ENCODE measurements around the gene SPECC1. TPM values are rescaled to one million over a fixed set of nuclear protein-coding genes. Genes with fewer than 3 reads are reported as not detected.

SPECC1 gene
- total RNA-seq, 1 experiment from 2014 or later, result 46.4 TPM

- Histone ChIP-seq H3F3A (ENCODE audit: low read length, unreplicated experiment) (no peaks in the 10 kb centered on the region), H3K9me2 (replicated peaks; ENCODE audit: low read length) (no peaks in the 10 kb centered on the region), H3K79me2 (ENCODE audit: low read length) (no peaks in the 10 kb centered on the region), H3K4me2 (ENCODE audit: low read length) (no peak overlapping the region), H4K20me1 (ENCODE audit: low read length) (no peaks in the 10 kb centered on the region), H3K4me3 (ENCODE audit: low read length) (no peak overlapping the region), H3K4me1 (ENCODE audit: insufficient read depth, low read length) (peaks cover 17% of the 10 kb centered on the region), H3K27ac (ENCODE audit: low read length) (no peak overlapping the region), H3K9ac (ENCODE audit: low read length) (no peak overlapping the region), H3K9me3 (ENCODE audit: low read length) (no peaks in the 10 kb centered on the region), H3K27me3 (ENCODE audit: low read length) (no peaks in the 10 kb centered on the region), H3K36me3 (ENCODE audit: low read depth, low read length) (peaks cover 9% of the 10 kb centered on the region; the same call in 1 of the 2 replicates), H2AFZ (ENCODE audit: low read length) (no peak overlapping the region)
- BruUV-seq (replicated peaks), result no TSS peak
- ChIA-PET POLR2A (ENCODE audit: unreplicated experiment) (no interaction called here), CTCF (no interaction called here)
- intact Hi-C loops (cut with micrococcal nuclease), result no loop called here
- no peak for ATAC-seq
- DNase-seq, result no peak
- TF ChIP-seq CTCF (conservative IDR thresholded peaks at IDR 0.05; ENCODE audit: low read depth, low read length) (no peak), EZH2phosphoT487 (IDR thresholded peaks at IDR 0.05; ENCODE audit: borderline replicate concordance, low read length) (no peak), EZH2 (IDR thresholded peaks at IDR 0.05; ENCODE audit: low read length, unreplicated experiment) (no peak)
Measured at GRCh38 chr17:20053361-20053964, 44.3 kb downstream of the SPECC1 start.

DNA sequence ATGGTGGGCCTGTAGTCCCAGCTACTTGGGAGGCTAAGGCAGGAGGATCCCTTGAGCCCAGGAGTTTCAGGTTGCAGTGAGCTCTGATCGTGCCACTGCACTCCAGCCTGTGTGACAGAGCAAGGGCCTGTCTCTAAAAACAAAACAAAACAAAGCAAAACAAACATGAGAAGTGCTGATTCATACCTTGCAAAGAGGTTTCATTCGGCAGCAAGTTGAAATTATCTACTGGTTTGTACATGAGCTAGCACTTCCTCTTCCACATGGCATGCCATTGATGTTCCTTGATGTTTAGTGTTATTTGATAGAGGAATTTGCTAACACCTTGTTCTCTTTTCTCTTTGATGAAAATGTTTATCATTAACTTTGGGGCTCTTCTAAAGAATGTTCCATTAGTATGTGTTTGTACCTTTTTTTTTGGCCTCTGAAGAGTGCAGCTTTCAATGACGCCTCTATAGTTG, 50.6 kb downstream of the SPECC1 start:
- CTCF ChIA-PET, result interaction anchor here (0.6 kb wide), 1 partner anchor 50 kb away, joined by 3 read pairs; no protein-coding TSS in a partner anchor
- H3K4me3 ChIP-seq (ENCODE audit: low read length), result no peak overlapping the region
- no peak overlapping the region for H2AFZ ChIP-seq (ENCODE audit: low read length)
- H3K27me3 ChIP-seq (ENCODE audit: low read length), result no peaks in the 10 kb centered on the region
- H3F3A ChIP-seq (ENCODE audit: low read length, unreplicated experiment), result peaks cover 12% of the 10 kb centered on the region
- peak overlapping the region; percentile 91 for H3K27ac ChIP-seq (ENCODE audit: low read length)
- H3K4me1 ChIP-seq (ENCODE audit: insufficient read depth, low read length), result peaks cover 52% of the 10 kb centered on the region
- H3K4me2 ChIP-seq (ENCODE audit: low read length), result peak overlapping the region; percentile 19
- no peaks in the 10 kb centered on the region for H3K9me2 ChIP-seq (replicated peaks; ENCODE audit: low read length)
- POLR2A ChIA-PET (ENCODE audit: unreplicated experiment), result no interaction called here
- intact Hi-C loops (cut with micrococcal nuclease), result loop anchor here (10.0 kb wide), 1 partner anchor 55 kb away; no protein-coding TSS in a partner anchor
- DNase-seq (peak; percentile 88), ATAC-seq (peak; percentile 62)
- no TSS peak for BruUV-seq (replicated peaks)
- H3K9me3 ChIP-seq (ENCODE audit: low read length), result no peaks in the 10 kb centered on the region
- peak overlapping the region; percentile 50 for H3K9ac ChIP-seq (ENCODE audit: low read length)
- H3K36me3 ChIP-seq (ENCODE audit: low read depth, low read length), result no peaks in the 10 kb centered on the region
- no peaks in the 10 kb centered on the region for H4K20me1 ChIP-seq (ENCODE audit: low read length)
- H3K79me2 ChIP-seq (ENCODE audit: low read length), result 0 out of 2 replicates have a peak, but pooled peaks cover 4% of the 10 kb centered on the region
- TF ChIP-seq CTCF (conservative IDR thresholded peaks at IDR 0.05; ENCODE audit: low read depth, low read length) (no peak), EZH2 (IDR thresholded peaks at IDR 0.05; ENCODE audit: low read length, unreplicated experiment) (no peak)

All from PC-3 (cell line).